HCT116 (cell line): ENCODE data around the gene STAC.

ENCODE experiments used
- CEBPB ChIP-seq: IDR thresholded peaks from 2 replicates; pipeline ENCODE4 v1.6.1; 2012; ENCODE audit warnings: low read depth
- CTCF ChIP-seq, 3 experiments: fragments of 200-600 bp in 1 of 3; sonication (generic) in 1 of 3; IDR thresholded peaks in 2 of 3; conservative IDR thresholded peaks in 1 of 3; 2 replicates each; pipeline ENCODE4 v1.5.1; 2012 to 2017; ENCODE audit warnings: low read depth in 2 of 3, low read length in 2 of 3, antibody characterized with exemption in 1 of 3, borderline replicate concordance in 1 of 3, control low read depth in 1 of 3, mild to moderate bottlenecking in 1 of 3, mixed read lengths in 1 of 3, mixed run types in 1 of 3, moderate library complexity in 1 of 3; ENCODE audit not compliant: insufficient read depth in 1 of 3
- EZH2 ChIP-seq: fragments of 200-600 bp; sonication (generic); IDR thresholded peaks from 2 replicates; pipeline ENCODE4 v1.6.1; 2017; ENCODE audit warnings: antibody characterized with exemption, mixed run types
- FOSL1 ChIP-seq: IDR thresholded peaks from 2 replicates; pipeline ENCODE4 v1.6.1; 2012; ENCODE audit warnings: low read depth
- RAD21 ChIP-seq: IDR thresholded peaks from 2 replicates; pipeline ENCODE4 v1.6.1; 2012; ENCODE audit warnings: low read depth, mild to moderate bottlenecking
- REST ChIP-seq: IDR thresholded peaks from 2 replicates; pipeline ENCODE4 v1.6.1; 2012; ENCODE audit warnings: low read depth
- SRF ChIP-seq: IDR thresholded peaks from 2 replicates; pipeline ENCODE4 v1.6.1; 2012; ENCODE audit warnings: low read depth

- no peak for TF ChIP-seq CTCF (IDR thresholded peaks at IDR 0.05 in 2 of 3, conservative IDR thresholded peaks at IDR 0.05 in 1 of 3; ENCODE audit: borderline replicate concordance in 1 of 3, insufficient read depth in 1 of 3, low read depth in 2 of 3, low read length in 2 of 3)
- TF ChIP-seq CEBPB = no peak
- no peak for TF ChIP-seq REST
- no peak for TF ChIP-seq EZH2
- no peak for TF ChIP-seq RAD21
- TF ChIP-seq FOSL1 = no peak
- TF ChIP-seq SRF = no peak
These were observed 49.7 kb downstream of the STAC start for GRCh38 chr3:36429986-36430485.
